HG03521 (cell line): ENCODE results near the gene OR6P1.

ENCODE experiments used
- ATAC-seq: cut with Tn5 transposase; IDR thresholded peaks from one replicate; pipeline ENCODE4 v1.9.1; 2021; ENCODE audit warnings: mild to moderate bottlenecking, moderate library complexity; ENCODE audit not compliant: unreplicated experiment

The OR6P1 gene

GRCh38 chr1:158520021-158520420 lies 50.4 kb downstream of the OR6P1 start:
- ATAC-seq = no peak

GRCh38 chr1:158516966-158517365 lies 53.4 kb downstream of the OR6P1 start:
- ATAC-seq = no peak
